NCI-H1694 treated with DMSO at 0.1 percent for 48 hours (cell line): ENCODE data around the gene USF2.

Source experiments
- DNase-seq: peaks from one replicate; lab custom pipeline; 2025; lab: John Stamatoyannopoulos, UW

USF2 gene

GRCh38 chr19:35246466-35247092, 22.2 kb upstream of the USF2 start:
- no peak for DNase-seq

DNA sequence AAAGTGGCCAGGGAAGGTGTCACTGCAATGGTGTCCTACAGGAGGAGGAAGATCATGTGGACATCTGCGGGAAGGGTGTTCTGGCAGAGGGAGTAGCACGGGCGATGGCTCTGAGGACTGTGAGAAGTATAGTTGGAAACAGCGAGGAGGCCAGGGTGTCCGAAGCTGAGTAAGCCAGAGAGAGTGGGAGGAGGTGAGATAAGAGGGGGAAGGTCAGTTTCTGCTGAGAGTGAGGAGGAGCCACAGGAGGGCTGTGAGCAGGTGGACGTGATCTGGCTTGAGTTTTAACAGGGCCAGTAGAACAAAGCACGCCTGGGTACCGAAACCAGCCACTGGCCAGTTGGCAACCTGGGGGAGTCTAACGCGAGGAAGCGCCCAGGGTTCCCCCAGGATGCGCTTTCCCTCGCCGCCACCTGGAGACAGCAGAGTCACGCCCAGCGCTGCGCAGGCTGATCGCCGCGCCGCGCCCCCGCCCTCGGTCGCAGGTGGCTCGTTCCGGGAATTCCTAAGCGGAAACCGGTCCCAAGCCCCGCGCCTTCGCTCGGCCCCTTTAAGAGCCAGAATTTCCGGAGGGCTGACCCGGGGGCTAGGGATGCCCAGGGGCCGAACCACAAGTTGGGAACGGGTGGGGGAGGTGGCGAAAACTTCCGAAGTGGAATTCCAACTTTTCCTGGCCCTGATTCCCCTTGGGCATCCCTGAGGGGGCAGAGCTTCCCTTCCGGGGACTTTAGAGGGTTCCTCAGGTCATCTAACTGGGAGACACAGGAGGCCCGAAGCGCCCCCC, 21.0 kb upstream of the USF2 start:
- no peak for DNase-seq

DNA sequence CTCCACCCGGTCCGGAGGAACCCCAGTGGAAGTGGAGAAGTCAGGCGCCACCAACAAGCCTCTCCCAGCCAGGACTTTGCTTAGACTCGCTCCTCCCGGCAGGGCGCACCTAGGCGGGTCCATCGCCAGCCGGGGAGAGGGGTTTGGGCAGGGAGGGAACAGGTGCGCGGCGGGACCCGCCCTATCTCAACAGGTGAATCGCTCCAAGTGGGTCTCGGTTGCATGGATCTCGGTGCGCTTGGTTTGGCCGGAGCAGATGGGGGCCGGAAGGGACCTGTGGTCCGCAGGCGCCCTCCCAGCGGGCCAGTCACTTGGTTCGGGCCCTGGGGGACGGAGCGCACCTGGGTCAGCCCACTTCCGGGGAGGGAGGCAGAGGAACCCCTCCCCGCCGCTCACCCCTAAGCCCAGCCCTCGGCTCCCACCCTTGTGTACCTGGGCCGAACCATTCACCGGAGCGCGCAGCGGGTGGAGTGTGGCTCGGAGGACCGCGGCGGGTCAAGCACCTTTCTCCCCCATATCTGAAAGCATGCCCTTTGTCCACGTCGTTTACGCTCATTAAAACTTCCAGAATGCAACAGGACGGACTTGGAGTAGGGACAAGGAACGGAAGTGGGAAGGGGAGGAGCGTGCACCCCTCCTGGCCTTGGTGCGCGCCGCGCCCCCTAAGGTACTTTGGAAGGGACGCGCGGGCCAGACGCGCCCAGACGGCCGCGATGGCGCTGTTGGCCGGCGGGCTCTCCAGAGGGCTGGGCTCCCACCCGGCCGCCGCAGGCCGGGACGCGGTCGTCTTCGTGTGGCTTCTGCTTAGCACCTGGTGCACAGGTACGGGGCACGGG, 20.2 kb upstream of the USF2 start, which contains the start of gene LSR:
TSS of gene LSR (plus strand) at position 693 of the 836 bp plus-strand sequence. CDS start at position 714, 21 bp downstream.
- DNase-seq: no peak

GRCh38 chr19:35249146-35249847, 19.5 kb upstream of the USF2 start:
- DNase-seq: no peak

GRCh38 chr19:35249848-35250711, 18.7 kb upstream of the USF2 start:
- DNase-seq: no peak

GRCh38 chr19:35251456-35251855, 17.3 kb upstream of the USF2 start:
- DNase-seq: no peak

DNA sequence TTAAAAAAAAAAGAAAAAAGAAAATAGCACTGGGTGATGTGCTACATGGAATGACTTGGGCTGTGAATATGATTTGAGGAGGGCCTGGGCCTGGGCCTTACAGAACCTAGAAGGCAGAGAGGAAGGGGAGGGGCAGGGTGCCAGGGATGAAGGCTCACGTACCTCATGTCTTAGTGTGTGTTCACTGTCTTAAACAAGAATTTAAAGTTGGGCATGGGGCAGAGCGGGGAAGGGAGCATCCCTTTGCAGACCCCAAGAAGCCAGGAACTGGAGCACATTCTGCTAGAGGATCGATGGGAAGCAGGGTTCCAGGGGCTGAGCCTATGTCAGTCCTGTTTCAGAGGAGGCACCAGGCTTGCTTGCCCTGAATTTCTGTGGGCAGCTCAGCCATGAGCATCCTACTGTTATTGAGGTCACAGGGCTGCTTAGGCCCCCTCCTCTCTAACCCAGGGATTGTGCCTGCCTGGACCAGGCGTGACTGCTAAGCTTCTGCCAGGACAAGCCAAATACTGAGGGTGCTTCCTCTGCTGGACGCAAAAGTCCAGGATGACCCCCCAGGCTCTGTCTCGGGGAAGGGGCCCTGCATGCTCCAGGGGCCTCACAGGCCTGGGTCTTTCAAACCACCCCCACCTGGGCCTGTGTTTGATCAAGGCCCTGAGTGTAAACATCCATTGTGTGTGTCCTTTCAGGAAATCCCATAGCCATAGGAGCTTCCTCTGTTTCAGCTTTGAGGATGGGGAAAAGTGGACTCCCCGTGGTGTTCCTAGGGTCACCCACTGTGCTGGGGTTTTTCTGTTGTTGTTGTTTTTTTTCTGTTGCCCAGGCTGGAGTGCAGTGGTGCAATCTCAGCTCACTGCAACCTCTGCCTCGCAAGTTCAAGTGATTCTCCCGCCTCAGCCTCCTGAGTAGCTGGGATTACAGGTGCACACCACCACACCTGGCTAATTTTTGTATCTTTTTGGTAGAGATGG, 15.2 kb upstream of the USF2 start:
- no peak for DNase-seq

GRCh38 chr19:35254341-35255297, 14.1 kb upstream of the USF2 start:
- DNase-seq: no peak

- DNase-seq: no peak
Measured at GRCh38 chr19:35256566-35256965, 12.2 kb upstream of the USF2 start.

- no peak for DNase-seq
Measured at GRCh38 chr19:35257113-35257461, 11.7 kb upstream of the USF2 start.

DNA sequence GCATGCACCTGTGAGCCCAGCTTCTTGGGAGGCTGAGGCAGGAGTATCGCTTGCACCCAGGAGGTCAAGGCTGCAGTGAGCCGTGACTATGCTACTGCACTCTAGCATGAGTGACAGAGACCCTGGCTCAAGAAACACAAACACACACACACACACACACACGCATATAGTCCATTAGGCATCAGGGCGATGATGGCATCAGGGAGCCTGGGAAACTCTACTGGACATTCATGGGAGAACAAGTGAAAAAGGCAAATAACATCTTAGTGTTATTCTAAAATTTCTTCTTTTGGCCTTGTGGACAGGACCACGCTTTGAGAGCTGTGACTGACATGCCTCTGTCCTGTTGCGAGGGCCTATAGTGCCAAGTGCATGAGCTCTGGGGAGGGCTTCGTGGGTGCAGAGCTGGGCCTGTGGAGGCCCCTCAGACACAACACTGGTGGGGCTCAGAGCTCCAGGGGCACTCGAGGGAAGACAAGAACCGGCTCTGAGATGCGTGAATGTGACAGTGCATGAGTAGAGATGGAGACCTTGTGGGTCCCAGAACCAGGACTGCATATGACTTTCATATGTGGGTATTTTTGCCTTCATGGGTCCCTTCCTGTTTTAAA, 8.0 kb upstream of the USF2 start:
- no peak for DNase-seq

DNA sequence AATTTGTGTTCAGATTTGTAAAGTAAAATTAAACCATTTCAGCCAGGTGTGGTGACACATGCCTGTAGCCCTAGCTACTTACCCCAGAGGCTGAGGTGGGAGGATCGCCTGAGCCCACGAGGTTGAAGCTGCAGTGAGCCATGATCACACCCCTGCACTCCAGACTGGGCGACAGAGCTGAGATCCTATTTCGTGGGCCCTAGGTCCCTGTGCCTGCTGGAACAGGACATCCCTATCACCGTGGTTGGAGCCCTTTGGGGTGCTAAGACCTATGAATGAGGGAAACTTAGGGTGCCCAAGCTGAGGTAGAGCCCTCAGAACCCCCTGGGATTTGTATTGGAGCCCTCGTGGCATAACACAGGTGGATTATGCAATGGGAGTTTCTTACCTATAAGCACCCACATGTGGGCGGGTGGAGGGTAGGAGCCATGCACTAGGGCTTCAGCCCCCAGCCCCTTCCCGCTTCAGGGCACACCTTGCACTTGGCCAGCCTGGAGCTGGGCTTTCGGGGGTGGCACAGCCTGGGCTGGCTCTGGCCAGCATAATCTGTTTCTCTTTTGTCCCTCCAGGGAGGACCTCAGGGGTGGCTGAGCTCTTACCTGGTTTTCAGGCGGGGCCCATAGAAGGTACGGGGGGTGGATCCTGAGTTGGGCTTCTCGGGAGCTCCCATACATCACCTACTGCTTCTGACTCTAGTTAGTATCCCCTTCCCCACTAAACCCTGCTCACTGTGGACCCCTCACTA, 7.2 kb upstream of the USF2 start:
- no peak for DNase-seq

- no peak for DNase-seq
Measured at GRCh38 chr19:35262101-35262761, 6.5 kb upstream of the USF2 start.

- DNase-seq: no peak
Measured at GRCh38 chr19:35264268-35265125, 4.3 kb upstream of the USF2 start.

GRCh38 chr19:35265126-35265899, 3.4 kb upstream of the USF2 start:
- DNase-seq: no peak
